Epithelial cell of proximal tubule (primary cell): Measurements from ENCODE around the gene YIPF1. TPM values are rescaled to one million over a fixed set of nuclear protein-coding genes. Genes with fewer than 3 reads are reported as not detected.

Experiments used
- DNase-seq: peaks from one replicate; pipeline ENCODE4 v3.0.0-alpha.2; 2011; ENCODE audit warnings: low read depth
- H3K4me3 ChIP-seq: 2 replicates; pipeline ENCODE4 v1.5.1; 2011; ENCODE audit warnings: low read depth, mild to moderate bottlenecking, low read length
- total RNA-seq: library from RNA; depleted of rRNA; stranded (reverse); fragments of >200 nt; gene quantifications from 2 replicates; pipeline ENCODE4 v1.2.3, GENCODE V29; 2015
- TF ChIP-seq, protein P1 (sequence below): conservative IDR thresholded peaks from 2 replicates; pipeline ENCODE4 v1.5.1; 2012; ENCODE audit warnings: low read depth, mild to moderate bottlenecking, low read length

YIPF1 gene
- total RNA-seq, 1 donor from 2014 or later = 32.4 TPM

- no peak for DNase-seq
- TF ChIP-seq, protein P1, sequence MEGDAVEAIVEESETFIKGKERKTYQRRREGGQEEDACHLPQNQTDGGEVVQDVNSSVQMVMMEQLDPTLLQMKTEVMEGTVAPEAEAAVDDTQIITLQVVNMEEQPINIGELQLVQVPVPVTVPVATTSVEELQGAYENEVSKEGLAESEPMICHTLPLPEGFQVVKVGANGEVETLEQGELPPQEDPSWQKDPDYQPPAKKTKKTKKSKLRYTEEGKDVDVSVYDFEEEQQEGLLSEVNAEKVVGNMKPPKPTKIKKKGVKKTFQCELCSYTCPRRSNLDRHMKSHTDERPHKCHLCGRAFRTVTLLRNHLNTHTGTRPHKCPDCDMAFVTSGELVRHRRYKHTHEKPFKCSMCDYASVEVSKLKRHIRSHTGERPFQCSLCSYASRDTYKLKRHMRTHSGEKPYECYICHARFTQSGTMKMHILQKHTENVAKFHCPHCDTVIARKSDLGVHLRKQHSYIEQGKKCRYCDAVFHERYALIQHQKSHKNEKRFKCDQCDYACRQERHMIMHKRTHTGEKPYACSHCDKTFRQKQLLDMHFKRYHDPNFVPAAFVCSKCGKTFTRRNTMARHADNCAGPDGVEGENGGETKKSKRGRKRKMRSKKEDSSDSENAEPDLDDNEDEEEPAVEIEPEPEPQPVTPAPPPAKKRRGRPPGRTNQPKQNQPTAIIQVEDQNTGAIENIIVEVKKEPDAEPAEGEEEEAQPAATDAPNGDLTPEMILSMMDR = no peak
- H3K4me3 ChIP-seq = no peak overlapping the region
These were observed 21.0 kb downstream of the YIPF1 start for GRCh38 chr1:53868565-53868964.

- DNase-seq = no peak
- no peak overlapping the region for H3K4me3 ChIP-seq
- TF ChIP-seq, protein P1 = no peak
These were observed 27.1 kb downstream of the YIPF1 start for GRCh38 chr1:53862507-53862906.

DNA sequence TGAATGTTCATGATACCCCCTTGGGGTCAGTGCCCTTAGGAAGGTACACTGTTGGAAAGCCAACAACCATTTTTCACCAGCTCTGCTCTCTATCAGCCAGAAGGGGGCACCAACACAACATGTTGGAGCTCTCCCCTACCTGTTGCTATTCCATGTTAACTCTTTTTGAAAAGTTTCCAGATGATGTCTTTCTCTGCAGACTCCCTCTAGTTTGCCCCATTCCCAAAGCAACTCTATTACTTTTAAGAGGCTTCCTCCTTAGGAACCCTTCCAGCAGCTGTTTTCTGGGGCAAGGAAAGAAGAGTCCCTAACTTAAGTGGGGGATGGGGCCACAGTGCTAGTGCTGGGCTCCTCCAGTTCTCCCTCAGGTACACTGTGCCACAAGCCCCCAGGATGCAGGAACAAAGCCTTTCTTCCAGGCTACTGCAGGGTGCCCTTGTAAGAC, 28.6 kb downstream of the YIPF1 start:
- no peak overlapping the region for H3K4me3 ChIP-seq
- DNase-seq = no peak
- TF ChIP-seq, protein P1 = peak; percentile 92

DNA sequence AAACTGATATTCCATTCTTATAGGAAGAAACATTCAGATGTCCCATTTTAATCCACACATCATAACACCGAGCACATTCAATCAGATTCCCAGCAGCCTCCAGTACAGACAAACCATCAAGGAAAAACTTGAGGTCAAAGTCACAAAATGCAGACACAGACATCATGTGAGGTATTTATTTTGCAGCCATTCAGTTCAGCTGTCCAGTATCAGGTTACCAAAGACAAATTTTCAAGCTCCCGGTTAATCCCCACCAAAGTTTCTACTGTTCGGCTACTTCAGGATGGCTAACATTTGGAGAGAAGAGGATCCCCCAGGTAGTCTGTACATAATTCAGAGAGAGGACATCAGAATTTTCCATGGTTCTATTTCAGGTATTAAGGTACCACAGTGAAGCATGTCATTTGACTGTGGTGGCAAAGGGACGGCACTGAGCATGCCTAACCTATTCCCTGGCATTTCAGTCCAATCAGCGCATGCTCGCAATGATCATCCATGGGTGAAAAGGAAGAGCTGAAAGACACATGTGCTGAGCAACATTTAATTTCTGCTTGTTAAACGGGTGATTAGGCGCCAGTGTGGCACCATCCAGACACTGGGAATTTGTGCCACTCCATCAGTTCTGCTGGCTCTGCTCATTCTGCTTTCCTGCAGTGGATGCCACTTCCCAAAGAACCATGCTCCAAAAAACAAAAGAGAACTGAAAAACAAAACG, 37.9 kb downstream of the YIPF1 start:
- no peak overlapping the region for H3K4me3 ChIP-seq
- TF ChIP-seq, protein P1 = no peak
- DNase-seq = no peak

DNA sequence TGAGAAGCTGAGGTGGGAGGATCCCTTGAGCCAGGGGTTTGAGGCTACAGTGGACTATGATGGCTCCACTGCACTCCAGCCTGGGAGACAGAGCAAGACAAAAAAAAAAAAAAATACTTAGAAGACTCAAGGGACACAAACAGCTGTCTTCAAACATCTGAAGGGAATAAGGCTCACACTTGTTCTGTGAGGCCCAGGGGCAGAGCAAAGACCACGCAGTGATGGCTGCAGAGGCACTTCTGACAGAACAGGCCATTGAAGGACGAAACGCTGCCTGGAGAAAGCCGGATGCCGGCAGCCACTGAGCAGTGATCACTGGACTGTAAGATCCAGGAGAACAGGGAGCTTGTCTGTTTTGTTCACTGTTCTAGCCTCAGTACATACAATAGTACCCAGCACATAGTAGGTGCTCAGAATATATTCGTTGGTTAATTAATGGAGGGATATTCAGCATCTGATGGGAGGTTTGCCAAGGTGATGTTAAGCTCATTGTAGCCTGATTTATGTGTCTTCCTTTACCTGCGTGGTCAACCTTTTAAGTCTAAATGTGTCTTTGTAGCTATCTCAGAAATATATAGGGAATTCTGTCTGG, 39.4 kb downstream of the YIPF1 start:
- TF ChIP-seq, protein P1 = no peak
- no peak for DNase-seq
- no peak overlapping the region for H3K4me3 ChIP-seq

DNA sequence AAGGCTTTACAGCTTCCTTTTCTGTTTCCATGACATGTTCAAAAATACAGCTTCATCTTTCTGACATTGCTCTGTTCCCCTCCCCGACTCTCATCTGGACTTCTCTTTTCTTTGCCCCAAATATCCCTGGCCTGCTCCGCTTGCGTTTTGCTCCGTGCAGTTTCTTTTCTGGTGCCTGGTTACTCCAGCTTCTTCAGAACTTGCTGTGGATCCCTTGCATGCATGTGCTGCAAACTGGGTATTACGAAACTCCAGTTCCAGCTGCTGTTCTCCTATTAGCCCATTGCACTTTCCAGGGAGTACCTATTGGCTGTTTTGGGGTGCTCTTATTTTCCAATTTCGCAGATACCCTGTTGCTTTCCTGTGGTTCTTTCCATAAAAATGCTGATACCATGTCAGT, 41.6 kb downstream of the YIPF1 start:
- TF ChIP-seq, protein P1 = no peak

DNA sequence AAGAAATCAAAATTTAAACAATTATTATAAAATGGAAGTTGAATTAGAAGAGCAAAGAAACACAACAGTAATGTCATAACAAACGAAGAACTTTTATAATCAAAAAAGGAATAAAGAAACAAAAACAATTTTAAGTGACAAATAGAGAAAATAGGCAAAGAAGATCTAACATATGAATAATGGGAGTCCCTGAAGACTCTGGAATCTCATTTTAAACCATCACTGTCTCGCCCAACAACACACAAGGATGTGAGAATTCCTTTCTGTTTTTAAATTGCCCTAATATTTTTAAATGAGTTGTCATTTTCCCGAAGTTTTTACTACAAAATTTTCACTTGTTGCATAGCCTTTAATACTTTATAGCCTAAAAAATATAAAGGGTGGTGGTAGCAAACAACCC, 47.2 kb downstream of the YIPF1 start:
- DNase-seq = no peak
- no peak overlapping the region for H3K4me3 ChIP-seq
- TF ChIP-seq, protein P1 = no peak

More for the DNA sequence above, 41.6 kb downstream of the YIPF1 start:
- no peak overlapping the region for H3K4me3 ChIP-seq
- DNase-seq = no peak
